Neural progenitor cell (in vitro differentiated cells): ENCODE results near the gene KRT222.

Source experiments
- CTCF ChIP-seq: fragments of 200-600 bp; sonication (generic); IDR thresholded peaks from 2 replicates; pipeline ENCODE4 v1.5.1; 2017; ENCODE audit warnings: antibody characterized with exemption, mild to moderate bottlenecking
- EZH2 ChIP-seq: fragments of 200-600 bp; sonication (generic); IDR thresholded peaks from 2 replicates; pipeline ENCODE4 v1.6.1; 2017; ENCODE audit warnings: antibody characterized with exemption, mild to moderate bottlenecking, moderate library complexity
- EZH2phosphoT487 ChIP-seq: fragments of 200-600 bp; sonication (generic); IDR thresholded peaks from 2 replicates; pipeline ENCODE4 v1.6.1; 2017; ENCODE audit warnings: antibody characterized with exemption

GRCh38 chr17:40697297-40697696 is 32.3 kb upstream of the KRT222 start:
- no peak for TF ChIP-seq CTCF
- TF ChIP-seq EZH2phosphoT487 = no peak
- TF ChIP-seq EZH2 = no peak
